HS-27A (cell line): ENCODE data around the gene SV2C.
"Not testable (repeated sequence)": the region's sequence is repeated elsewhere in the genome, so short reads cannot be mapped to it uniquely, and the experiment has no call there.

Source experiments
- DNase-seq: peaks from one replicate; pipeline ENCODE4 v3.0.0-alpha.2; 2012; ENCODE audit warnings: low read depth, missing footprints

Gene SV2C

DNA sequence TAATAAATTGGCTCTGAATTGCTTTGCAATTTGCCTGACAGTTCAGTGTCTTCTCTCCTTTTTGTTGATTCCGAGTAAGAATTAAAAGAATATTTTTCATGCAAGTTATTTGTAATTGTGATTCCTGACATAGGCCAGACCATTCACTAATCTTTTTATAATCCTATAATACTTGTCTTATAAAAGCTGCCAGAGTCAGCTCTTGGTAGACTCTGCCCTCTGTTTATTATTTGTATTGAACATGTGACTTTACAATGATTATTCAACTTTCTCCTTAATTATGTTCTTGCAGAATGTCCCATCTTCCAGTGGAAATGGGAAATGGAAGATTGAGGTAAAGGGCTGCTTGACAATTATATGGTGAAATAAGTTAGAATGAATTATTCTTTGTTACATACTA is 121.0 kb downstream of the SV2C start:
- DNase-seq, result no peak

DNA sequence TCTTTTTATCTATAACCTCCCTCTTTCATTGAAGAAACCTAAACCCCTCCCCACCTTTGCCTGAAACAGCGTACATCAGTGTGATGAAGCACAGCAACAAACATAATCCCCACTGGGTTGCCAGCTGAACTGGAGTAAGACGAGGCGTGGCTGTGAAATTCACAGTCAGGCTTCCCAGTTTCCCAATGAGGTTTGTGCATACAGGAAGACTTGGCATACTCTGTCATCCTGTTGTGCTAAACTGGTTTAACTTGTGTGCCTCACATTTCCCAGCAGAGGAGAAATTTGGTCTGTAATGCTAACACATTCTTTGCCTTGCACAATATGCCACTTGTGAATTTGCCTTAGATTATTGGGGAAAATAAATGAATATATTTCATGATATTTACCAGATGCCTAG is 121.5 kb downstream of the SV2C start:
- DNase-seq, result no peak

DNA sequence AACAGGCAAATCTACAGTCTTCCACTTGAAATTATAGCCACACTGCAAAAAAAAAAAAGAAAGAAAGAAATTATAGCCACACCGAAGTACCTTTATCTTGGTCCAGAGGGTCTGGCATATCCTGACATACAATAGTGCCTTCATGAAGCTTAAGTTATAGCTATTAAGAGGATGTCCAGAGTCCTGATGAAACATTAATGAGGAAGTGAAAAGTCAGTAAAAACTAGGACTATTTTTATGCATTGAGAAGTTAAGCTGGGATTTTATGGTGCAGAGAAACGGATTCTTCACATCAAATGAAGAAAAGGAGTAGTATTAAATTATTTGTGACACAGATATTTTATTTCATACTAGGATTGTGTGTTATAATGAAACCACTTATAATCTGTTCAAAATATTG is 123.9 kb downstream of the SV2C start:
- DNase-seq, result no peak

DNA sequence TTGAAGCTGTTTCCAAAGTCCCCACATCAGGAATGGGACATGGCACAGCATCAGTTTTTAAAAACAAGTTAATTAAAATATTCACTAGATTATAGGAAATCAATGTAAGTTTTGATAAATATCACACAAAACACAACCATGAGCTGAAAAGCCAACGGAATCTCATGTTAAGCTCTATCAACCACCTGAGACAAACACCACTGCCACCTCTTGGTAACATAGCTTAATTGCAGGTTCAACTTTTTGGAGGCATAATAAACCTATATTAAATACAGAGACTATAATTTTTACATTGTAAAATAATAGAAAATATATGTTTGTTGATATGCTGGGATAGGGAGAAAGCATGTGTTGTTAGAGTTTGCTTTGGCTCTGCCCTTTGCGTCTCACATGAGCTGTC is 126.1 kb downstream of the SV2C start:
- no peak for DNase-seq

DNA sequence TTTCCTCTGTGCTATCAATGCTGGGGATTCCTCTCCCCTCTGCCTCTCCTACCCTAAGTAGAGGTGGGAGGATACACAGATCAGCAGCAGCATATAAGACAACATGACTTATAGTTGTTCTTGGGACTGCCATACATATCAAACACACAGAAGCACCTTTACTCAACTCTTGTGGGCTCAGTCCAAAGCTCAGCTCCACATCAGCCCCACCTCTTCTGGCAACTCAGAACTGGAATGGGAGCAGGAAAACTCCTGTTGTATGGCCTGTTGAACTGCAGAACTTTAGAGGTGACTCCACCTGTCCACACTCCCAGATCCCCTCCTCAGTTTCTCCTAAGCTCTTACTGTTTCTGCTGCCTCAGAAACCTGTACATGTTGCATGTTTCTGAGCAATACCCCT is 127.8 kb downstream of the SV2C start:
- DNase-seq, result no peak

DNA sequence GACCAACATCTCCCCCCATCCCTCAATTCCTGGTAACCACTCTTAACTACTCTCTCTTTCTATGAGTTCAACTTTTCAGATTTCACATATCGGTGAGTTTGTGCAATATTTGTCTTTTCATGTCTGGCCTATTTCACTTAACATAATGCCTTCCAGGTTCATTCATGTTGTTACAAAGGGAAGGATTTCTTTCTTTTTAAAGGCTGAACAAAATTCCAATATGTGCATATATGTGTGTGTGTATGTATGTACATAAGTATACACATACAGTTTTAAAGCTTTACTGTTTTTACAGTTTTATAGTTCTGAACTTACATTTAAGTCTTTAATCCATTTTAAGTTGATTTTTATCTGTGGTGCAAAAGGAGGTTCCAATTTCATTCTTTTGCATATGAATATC is 130.7 kb downstream of the SV2C start:
- DNase-seq, result no peak

DNA sequence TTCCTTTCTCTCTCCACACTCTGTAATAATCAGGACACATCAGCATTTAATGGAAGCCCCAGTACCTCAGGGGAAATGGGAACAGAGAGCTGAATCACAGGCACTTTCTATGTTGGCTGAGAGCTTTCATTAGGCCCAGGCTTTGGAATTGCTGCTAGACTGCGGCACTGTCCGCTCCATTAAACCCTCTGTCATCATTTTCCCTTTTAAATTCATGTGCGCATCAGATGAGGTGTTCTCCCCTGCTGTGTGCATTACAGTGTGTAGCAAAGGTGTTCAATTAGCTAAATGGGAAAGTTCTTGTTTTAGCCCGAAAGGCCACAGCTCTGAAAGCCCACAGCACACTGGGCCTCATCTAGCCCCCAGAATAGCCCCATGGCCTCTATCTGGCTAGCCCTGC is 133.6 kb downstream of the SV2C start:
- no peak for DNase-seq

DNA sequence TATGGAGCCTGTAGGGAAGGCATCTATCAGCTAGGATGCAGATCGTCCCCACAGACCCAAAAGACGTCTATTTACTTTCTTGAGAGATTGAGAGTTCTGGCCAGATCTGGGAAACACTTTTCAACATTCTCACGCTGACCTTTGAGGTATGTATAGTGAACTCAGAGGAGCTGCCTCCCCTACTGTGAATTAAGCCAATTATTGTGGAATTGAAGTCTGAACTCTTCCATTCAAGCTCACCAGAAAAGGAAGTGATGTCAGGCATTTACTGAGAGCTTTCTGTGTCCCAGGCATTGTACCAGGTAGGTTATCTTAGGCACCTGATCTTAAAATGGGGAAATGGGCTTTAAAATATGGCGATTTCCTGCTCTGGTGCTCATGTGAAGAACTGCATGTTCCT is 136.5 kb downstream of the SV2C start:
- no peak for DNase-seq

DNA sequence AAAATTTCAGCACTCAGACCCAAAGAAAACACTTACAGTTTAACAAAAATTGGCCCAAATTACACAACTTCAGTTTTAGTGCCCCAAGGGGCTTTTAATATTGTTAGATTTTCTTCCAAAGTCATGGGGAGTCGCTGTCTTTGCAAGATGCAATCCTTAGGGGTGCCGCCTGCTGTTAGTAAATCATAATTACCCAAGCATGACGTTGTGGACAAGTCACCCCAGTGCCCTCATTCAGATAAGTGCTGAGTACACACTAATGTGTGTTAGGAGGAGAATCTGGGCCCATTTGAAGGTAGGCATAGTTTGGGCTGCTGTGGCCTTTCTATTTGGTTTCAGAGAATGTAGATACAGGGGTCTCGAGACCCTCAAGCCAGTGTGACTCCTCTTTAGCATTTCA is 138.1 kb downstream of the SV2C start:
- DNase-seq, result no peak

DNA sequence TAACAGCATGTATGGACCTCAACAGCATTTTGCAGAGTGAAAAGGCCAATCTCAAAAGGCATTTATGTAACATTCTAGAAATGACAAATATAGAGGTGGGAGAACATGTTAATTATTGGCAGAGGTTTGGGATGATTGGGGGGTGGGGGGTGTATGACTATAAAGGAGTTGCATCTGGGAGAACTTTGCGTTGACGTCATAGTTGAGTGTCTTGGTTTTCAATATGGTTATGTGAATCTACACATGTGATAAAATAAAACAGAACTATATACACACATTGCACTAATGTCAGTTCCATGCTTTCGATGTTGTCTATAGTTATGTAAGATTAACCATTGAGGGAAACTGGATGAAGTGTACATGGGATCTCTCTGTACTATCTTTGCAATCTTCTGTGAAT is 139.1 kb downstream of the SV2C start:
- no peak for DNase-seq

DNA sequence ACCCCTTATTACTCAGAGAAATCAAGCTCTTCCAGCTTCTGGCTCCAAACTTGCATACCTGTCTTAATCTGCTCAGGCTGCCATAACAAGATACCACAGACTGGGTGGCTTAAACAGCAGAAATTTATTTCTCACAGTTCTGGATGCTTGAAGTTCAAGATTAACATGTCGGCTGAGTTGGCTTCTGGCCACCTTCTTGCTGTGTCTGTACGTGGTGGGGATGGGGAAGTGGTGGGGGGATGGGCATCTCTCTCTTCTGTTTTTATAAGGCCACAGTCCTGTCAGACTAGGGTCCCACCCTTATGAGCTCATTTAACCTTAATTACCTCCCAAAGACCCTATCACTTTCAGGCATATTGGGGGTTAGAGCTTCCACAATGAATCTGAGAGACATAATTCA is 140.5 kb downstream of the SV2C start:
- DNase-seq, result no peak

DNA sequence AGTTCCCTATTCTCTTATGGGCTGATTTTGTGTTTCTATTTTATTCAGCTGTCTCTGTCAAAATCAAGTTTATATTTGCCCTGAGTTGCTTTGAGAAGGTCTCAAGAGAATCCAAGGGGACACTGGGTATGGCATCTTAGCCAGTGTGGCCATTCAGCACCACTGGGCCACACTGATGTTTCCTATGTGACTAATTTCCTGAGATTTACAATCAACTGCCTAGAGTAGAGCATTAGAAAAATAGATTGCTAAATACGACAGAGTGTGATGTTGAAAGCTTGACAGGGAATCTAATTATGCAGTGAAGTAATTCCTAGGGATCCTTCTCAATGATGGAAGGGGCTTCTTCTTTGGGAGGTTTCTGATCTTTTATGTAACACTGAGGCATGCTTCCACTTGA is 141.7 kb downstream of the SV2C start:
- no peak for DNase-seq

DNA sequence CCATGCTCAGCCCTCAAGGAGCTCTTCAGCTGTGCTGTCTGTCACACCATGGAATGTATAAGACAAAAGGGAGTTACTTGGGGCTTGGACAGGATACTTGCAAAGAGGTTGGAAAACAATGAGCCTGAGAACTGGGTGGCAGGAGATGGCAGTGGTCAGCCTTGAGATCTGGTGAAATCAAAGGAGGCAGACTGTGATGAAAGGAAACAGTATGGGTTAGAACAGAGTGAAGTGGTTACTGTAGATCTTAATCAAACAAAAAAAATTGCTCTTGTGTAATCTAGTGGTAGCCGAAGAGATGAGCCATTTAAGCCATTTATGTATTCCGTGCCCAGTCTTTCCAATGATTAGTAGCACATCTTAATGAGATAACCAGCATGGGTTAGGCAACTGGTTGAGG is 142.2 kb downstream of the SV2C start:
- no peak for DNase-seq

DNA sequence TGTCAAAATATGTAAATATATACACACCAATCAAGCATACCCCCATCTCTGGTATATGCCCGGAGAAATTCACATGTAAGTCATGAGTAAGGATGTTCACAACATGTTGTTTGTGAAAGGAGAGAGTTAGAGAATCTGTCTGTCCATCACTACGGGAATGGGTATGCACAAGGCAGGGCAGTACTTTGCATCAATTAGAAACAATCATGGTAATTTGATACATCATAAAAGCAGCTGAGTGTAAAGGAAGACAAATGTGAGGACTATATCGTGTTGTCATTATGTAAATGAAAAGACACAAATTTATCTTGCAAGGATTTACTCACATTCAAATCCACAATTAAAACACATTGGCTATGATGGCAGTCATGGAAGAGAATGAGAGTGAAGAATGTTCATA is 146.7 kb downstream of the SV2C start:
- DNase-seq, result no peak

DNA sequence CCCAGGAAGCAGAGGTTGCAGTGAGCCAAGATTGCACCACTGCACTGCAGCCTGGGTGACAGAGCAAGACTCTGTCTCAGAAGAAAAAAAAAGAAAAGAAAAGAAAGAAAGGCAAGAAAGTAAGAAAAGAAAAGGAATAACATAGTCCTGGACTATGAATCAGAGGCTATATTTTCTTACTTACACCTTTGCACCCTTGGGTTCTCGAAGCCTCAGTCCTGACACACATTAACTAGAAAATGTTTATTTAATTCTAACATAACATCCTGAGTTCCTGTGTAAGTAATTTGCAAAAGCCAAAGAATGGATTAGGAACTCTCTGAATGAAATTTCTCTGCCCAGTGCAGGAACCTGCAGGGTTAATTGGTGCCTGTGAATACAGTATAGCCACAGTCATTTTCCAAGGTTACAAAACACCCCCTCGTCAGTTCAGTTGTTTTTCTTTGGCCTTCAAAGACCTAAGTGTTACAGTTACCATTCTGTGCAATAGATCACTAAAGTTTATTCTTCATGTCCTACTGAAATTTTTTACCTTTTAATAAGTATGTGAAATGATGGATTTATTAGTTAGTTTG is 147.6 kb downstream of the SV2C start:
- DNase-seq, result no peak

DNA sequence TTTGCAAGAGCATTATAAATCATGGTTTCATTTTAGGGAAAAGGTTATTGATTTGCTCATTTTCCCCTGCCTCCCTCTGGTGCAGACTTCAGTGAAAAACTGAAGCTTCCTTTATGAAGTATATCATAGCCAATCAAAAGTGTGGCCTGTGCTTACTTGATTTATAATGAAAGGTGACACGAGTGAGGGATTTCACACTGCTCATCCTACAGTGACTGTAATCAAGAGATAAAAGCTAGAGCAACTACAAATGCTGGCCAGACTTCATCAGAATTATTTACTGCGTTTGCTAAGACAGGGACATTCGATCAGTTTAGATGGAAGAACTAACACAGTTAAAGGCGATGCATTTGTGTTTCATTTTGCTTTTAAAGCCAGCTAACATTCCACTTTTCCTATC is 151.5 kb downstream of the SV2C start:
- no peak for DNase-seq

DNA sequence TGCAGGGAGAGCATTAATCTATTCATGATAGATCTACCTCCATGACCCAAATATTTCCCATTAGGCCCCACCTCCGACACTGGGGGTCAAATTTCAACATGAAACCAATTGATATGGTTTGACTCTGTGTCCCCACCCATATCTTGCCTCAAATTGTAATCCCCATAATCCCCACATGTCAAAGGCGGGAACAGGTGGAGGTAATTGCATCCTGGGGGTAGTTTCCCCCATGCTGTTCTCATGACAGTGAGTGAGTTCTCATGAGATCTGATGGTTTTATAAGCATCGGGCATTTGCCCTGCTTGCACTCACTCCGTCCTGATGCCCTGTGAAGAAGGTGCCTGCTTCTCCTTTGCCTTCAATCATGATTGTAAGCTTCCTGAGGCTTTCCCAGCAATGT is 153.5 kb downstream of the SV2C start:
- no peak for DNase-seq

DNA sequence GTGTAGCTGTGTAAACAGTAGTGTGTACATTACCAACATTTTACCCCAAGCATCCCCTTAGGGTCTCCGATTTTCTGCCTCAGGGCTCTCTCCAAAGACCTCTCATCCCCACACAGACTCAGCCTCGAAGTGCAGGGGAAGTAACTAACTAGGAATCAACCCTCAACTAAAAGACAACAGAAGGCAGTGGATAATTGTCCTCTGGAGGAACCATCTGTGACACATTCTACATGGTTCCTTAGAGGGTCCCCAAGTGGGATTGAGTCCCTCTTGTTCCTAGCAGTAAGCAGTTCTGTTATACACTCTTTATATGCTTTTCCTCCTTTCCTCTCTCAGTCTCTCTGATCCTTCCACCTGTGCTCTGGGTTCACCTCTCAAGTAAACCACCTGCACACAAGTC is 157.2 kb downstream of the SV2C start:
- no peak for DNase-seq

DNA sequence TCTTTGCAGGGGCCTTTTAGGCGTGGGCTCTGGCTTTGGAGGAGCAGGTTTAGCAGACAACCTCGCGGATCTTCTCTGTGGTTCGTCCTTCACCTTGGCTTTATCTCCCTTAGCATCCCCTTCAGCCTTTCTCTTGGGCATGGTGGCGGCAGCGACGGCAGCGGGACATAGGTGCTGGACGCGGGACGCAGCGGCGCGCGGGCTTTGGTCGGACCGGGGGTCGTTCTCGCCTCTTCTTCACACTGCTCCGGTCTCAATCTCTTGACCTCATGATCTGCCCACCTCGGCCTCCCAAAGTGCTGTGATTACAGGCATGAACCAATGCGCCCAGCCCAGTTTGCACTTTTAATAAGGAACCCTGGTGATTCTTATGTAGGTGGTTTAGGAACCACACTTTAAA is 159.0 kb downstream of the SV2C start:
- DNase-seq, result not testable (repeated sequence)

DNA sequence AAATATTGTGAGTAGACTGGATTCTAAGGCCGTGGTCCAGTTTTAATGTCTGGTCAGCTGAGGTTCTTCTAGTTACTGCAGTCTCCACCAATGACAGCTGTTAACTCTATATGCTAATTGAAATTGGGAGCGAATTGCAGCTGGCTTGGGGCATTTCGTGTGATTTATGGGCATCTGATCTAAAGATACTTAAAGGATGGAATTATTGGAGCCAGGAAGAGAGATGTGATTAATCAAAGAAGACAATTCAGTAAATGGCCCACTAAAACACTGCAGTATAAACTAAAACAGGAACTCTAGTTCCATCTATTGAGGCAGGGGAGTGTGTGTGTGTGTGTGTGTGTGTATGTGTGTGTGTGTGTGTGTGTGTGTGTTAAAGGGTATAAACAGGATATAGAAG is 162.4 kb downstream of the SV2C start:
- no peak for DNase-seq

DNA sequence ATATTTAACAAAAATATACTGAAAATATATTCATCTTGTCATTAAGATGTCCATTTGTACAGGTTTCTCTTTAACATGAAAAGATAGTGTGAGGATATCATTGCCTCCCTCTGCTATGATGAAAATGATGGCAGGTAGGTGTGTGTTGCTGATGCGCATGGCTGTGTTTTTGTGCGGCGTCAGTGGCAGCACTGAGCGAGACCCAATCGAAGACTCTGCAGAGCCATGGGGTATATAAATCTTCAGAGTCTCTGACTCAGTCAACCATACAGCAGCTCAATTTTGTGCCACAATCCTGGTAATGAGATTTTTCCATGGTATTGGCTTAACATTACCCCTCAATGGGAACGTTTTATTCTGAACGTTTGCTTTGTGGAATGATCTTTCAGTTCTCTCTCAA is 166.4 kb downstream of the SV2C start:
- no peak for DNase-seq

DNA sequence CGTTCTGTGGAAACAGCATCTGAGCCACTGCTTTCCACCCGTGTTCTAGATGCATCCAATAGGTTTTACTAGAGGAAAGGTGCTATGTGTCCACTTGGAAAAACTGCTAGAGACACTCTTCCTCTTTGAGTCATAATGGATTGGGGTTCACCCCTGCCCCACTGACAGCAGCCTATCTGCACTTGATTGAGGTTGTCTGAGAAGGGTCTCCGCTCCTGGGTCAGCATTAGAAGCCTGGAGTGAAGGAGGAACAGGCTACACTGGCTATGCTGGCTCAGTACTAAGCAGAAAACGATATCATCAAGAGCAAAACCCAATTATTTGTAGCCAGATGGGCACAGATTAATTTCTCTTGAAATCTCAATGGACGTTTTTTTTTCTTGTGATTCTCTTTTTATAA is 167.3 kb downstream of the SV2C start:
- no peak for DNase-seq

DNA sequence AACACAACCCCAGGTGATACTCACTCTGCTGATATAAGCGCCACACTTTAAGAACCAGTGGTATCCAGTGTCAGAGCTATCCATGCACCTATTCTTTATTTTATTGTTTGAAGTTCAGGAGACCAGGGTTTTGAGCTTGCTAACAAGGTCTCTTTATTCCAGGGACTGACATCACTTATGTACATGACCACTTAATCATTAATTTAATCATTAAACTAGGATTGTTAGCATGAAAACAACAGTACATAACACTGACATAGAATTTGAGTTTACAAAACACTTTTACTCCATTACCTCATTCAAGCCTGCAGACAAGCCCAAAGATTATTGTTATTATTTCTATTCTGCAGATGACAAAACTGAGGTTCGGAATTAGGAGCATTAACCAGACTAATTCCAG is 168.5 kb downstream of the SV2C start:
- DNase-seq, result no peak

DNA sequence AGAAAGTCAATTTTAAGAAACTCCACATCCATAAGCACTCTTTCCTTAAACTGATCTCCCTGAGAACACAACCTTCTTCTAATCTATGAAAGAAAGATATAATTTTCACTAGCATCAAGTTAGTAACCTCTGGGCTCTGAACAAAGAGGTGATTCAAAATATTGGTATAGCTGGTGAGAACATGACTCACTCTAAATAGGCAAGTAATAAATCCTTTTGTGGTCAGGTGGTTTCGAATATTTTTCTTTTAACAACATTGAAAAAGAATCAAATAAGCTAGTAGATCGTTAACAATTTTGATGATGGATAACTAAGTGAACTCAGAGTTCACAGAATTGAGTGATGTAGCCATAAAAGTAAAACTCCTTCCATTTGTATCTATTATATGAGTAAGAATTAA is 169.3 kb downstream of the SV2C start:
- no peak for DNase-seq
